PC-9 (cell line): Measurements from ENCODE around the gene MORC2.

Source experiments
- CTCF ChIP-seq: fragments of 200-600 bp; sonication (generic); conservative IDR thresholded peaks from 2 replicates; pipeline ENCODE4 v1.6.1; 2017; ENCODE audit warnings: mixed run types, antibody characterized with exemption, mild to moderate bottlenecking, moderate library complexity
- EZH2 ChIP-seq: fragments of 200-600 bp; sonication (generic); IDR thresholded peaks from 2 replicates; pipeline ENCODE4 v1.8.0; 2017; ENCODE audit warnings: antibody characterized with exemption, low read depth

- TF ChIP-seq CTCF (no peak), EZH2 (no peak)
Measured at GRCh38 chr22:30884211-30885000, 84.2 kb downstream of the MORC2 start.
